Measurements from ENCODE around the gene CHAF1A. TPM values are rescaled to one million over a fixed set of nuclear protein-coding genes. Genes with fewer than 3 reads are reported as not detected.

The CHAF1A gene
- total RNA-seq, 1 donor from 2014 or later: 87.8 TPM

GRCh38 chr19:4409123-4409933 is 6.9 kb downstream of the CHAF1A start:
- H3K9me3 Mint-ChIP-seq: no peaks in the 10 kb centered on the region
- H3K27ac Mint-ChIP-seq: no peak overlapping the region
- H3K4me1 Mint-ChIP-seq (ENCODE audit: low read depth): peaks cover 9% of the 10 kb centered on the region
- no peak overlapping the region for H3K4me3 Mint-ChIP-seq (ENCODE audit: low read depth)
- H3K27me3 Mint-ChIP-seq (ENCODE audit: low read depth): no peaks in the 10 kb centered on the region
- DNase-seq (ENCODE audit: low spot score): no peak
- intact Hi-C loops (cut with micrococcal nuclease): loop anchor here (10.0 kb wide), 1 partner anchor 45 kb away; the partner anchor contains the start of gene UBXN6
- H3K36me3 Mint-ChIP-seq (ENCODE audit: low read depth): peaks cover 54% of the 10 kb centered on the region

- Mint-ChIP-seq H3K4me3 (ENCODE audit: low read depth) (no peak overlapping the region), H3K27ac (no peak overlapping the region), H3K27me3 (ENCODE audit: low read depth) (no peaks in the 10 kb centered on the region), H3K36me3 (ENCODE audit: low read depth) (peaks cover 54% of the 10 kb centered on the region), H3K4me1 (ENCODE audit: low read depth) (peaks cover 3% of the 10 kb centered on the region), H3K9me3 (no peaks in the 10 kb centered on the region)
- DNase-seq (ENCODE audit: low spot score): no peak
- intact Hi-C loops (cut with micrococcal nuclease): no loop called here
Observed at GRCh38 chr19:4413588-4413987, 11.1 kb downstream of the CHAF1A start.

GRCh38 chr19:4414144-4414799 is 11.8 kb downstream of the CHAF1A start:
- DNase-seq (ENCODE audit: low spot score): no peak
- Mint-ChIP-seq H3K4me3 (ENCODE audit: low read depth) (no peak overlapping the region), H3K4me1 (ENCODE audit: low read depth) (peaks cover 3% of the 10 kb centered on the region), H3K9me3 (no peaks in the 10 kb centered on the region), H3K27me3 (ENCODE audit: low read depth) (no peaks in the 10 kb centered on the region), H3K36me3 (ENCODE audit: low read depth) (peaks cover 48% of the 10 kb centered on the region), H3K27ac (no peak overlapping the region)
- intact Hi-C loops (cut with micrococcal nuclease): no loop called here

- no peaks in the 10 kb centered on the region for H3K9me3 Mint-ChIP-seq
- peaks cover 45% of the 10 kb centered on the region for H3K36me3 Mint-ChIP-seq (ENCODE audit: low read depth)
Observed at GRCh38 chr19:4414800-4415321, 12.4 kb downstream of the CHAF1A start.

GRCh38 chr19:4415352-4415751 is 12.9 kb downstream of the CHAF1A start:
- no peaks in the 10 kb centered on the region for H3K9me3 Mint-ChIP-seq
- DNase-seq (ENCODE audit: low spot score): no peak
- intact Hi-C loops (cut with micrococcal nuclease): no loop called here
- H3K36me3 Mint-ChIP-seq (ENCODE audit: low read depth): peaks cover 44% of the 10 kb centered on the region
- no peak overlapping the region for H3K27ac Mint-ChIP-seq
- no peaks in the 10 kb centered on the region for H3K27me3 Mint-ChIP-seq (ENCODE audit: low read depth)
- no peak overlapping the region for H3K4me3 Mint-ChIP-seq (ENCODE audit: low read depth)
- H3K4me1 Mint-ChIP-seq (ENCODE audit: low read depth): peaks cover 3% of the 10 kb centered on the region

More at GRCh38 chr19:4414800-4415321, 12.4 kb downstream of the CHAF1A start:
- peaks cover 3% of the 10 kb centered on the region for H3K4me1 Mint-ChIP-seq (ENCODE audit: low read depth)
- no peak overlapping the region for H3K27ac Mint-ChIP-seq
- no peaks in the 10 kb centered on the region for H3K27me3 Mint-ChIP-seq (ENCODE audit: low read depth)
- no peak for DNase-seq (ENCODE audit: low spot score)
- intact Hi-C loops (cut with micrococcal nuclease): no loop called here
- no peak overlapping the region for H3K4me3 Mint-ChIP-seq (ENCODE audit: low read depth)

GRCh38 chr19:4416268-4416667 is 13.8 kb downstream of the CHAF1A start:
- peaks cover 44% of the 10 kb centered on the region for H3K36me3 Mint-ChIP-seq (ENCODE audit: low read depth)
- H3K4me1 Mint-ChIP-seq (ENCODE audit: low read depth): peaks cover 3% of the 10 kb centered on the region
- H3K27ac Mint-ChIP-seq: peak overlapping the region; percentile 70
- DNase-seq (ENCODE audit: low spot score): no peak
- intact Hi-C loops (cut with micrococcal nuclease): no loop called here
- no peak overlapping the region for H3K4me3 Mint-ChIP-seq (ENCODE audit: low read depth)
- H3K27me3 Mint-ChIP-seq (ENCODE audit: low read depth): no peaks in the 10 kb centered on the region
- no peaks in the 10 kb centered on the region for H3K9me3 Mint-ChIP-seq

GRCh38 chr19:4423416-4424126 is 21.1 kb downstream of the CHAF1A start:
- intact Hi-C loops (cut with micrococcal nuclease): no loop called here
- Mint-ChIP-seq H3K4me3 (ENCODE audit: low read depth) (no peak overlapping the region), H3K27me3 (ENCODE audit: low read depth) (no peaks in the 10 kb centered on the region), H3K4me1 (ENCODE audit: low read depth) (peaks cover 2% of the 10 kb centered on the region), H3K27ac (no peak overlapping the region), H3K36me3 (ENCODE audit: low read depth) (peaks cover 38% of the 10 kb centered on the region), H3K9me3 (no peaks in the 10 kb centered on the region)
- DNase-seq (ENCODE audit: low spot score): no peak

- Mint-ChIP-seq H3K9me3 (no peaks in the 10 kb centered on the region), H3K4me1 (ENCODE audit: low read depth) (peaks cover 2% of the 10 kb centered on the region), H3K27ac (no peak overlapping the region), H3K27me3 (ENCODE audit: low read depth) (no peaks in the 10 kb centered on the region), H3K36me3 (ENCODE audit: low read depth) (peaks cover 54% of the 10 kb centered on the region), H3K4me3 (ENCODE audit: low read depth) (no peak overlapping the region)
- no peak for DNase-seq (ENCODE audit: low spot score)
- intact Hi-C loops (cut with micrococcal nuclease): no loop called here
Observed at GRCh38 chr19:4425537-4425936, 23.1 kb downstream of the CHAF1A start.

GRCh38 chr19:4428326-4428975 is 26.0 kb downstream of the CHAF1A start:
- Mint-ChIP-seq H3K27me3 (ENCODE audit: low read depth) (no peaks in the 10 kb centered on the region), H3K27ac (no peak overlapping the region), H3K9me3 (no peaks in the 10 kb centered on the region), H3K4me3 (ENCODE audit: low read depth) (no peak overlapping the region), H3K4me1 (ENCODE audit: low read depth) (peaks cover 2% of the 10 kb centered on the region), H3K36me3 (ENCODE audit: low read depth) (peaks cover 69% of the 10 kb centered on the region)
- DNase-seq (ENCODE audit: low spot score): no peak
- intact Hi-C loops (cut with micrococcal nuclease): no loop called here

- Mint-ChIP-seq H3K9me3 (no peaks in the 10 kb centered on the region), H3K4me1 (ENCODE audit: low read depth) (no peaks in the 10 kb centered on the region), H3K27me3 (ENCODE audit: low read depth) (no peaks in the 10 kb centered on the region), H3K36me3 (ENCODE audit: low read depth) (peaks cover 65% of the 10 kb centered on the region), H3K4me3 (ENCODE audit: low read depth) (no peak overlapping the region), H3K27ac (no peak overlapping the region)
- no peak for DNase-seq (ENCODE audit: low spot score)
- intact Hi-C loops (cut with micrococcal nuclease): no loop called here
Observed at GRCh38 chr19:4429256-4429655, 26.8 kb downstream of the CHAF1A start.

- H3K27ac Mint-ChIP-seq: no peak overlapping the region
- H3K36me3 Mint-ChIP-seq (ENCODE audit: low read depth): peaks cover 67% of the 10 kb centered on the region
- no peaks in the 10 kb centered on the region for H3K9me3 Mint-ChIP-seq
- intact Hi-C loops (cut with micrococcal nuclease): no loop called here
- H3K4me3 Mint-ChIP-seq (ENCODE audit: low read depth): no peak overlapping the region
- no peaks in the 10 kb centered on the region for H3K4me1 Mint-ChIP-seq (ENCODE audit: low read depth)
- H3K27me3 Mint-ChIP-seq (ENCODE audit: low read depth): no peaks in the 10 kb centered on the region
- no peak for DNase-seq (ENCODE audit: low spot score)
Observed at GRCh38 chr19:4429771-4430171, 27.3 kb downstream of the CHAF1A start.

GRCh38 chr19:4430760-4431159 is 28.3 kb downstream of the CHAF1A start:
- Mint-ChIP-seq H3K4me3 (ENCODE audit: low read depth) (no peak overlapping the region), H3K36me3 (ENCODE audit: low read depth) (peaks cover 71% of the 10 kb centered on the region), H3K4me1 (ENCODE audit: low read depth) (no peaks in the 10 kb centered on the region), H3K27me3 (ENCODE audit: low read depth) (no peaks in the 10 kb centered on the region), H3K27ac (no peak overlapping the region), H3K9me3 (no peaks in the 10 kb centered on the region)
- intact Hi-C loops (cut with micrococcal nuclease): no loop called here
- no peak for DNase-seq (ENCODE audit: low spot score)
